Measurements from ENCODE around the gene KCNQ2. TPM values are rescaled to one million over a fixed set of nuclear protein-coding genes. Genes with fewer than 3 reads are reported as not detected.

Gene KCNQ2
- total and polyA plus RNA-seq, 2 experiments from 2014 or later: 68.5 to 92.4 TPM

DNA sequence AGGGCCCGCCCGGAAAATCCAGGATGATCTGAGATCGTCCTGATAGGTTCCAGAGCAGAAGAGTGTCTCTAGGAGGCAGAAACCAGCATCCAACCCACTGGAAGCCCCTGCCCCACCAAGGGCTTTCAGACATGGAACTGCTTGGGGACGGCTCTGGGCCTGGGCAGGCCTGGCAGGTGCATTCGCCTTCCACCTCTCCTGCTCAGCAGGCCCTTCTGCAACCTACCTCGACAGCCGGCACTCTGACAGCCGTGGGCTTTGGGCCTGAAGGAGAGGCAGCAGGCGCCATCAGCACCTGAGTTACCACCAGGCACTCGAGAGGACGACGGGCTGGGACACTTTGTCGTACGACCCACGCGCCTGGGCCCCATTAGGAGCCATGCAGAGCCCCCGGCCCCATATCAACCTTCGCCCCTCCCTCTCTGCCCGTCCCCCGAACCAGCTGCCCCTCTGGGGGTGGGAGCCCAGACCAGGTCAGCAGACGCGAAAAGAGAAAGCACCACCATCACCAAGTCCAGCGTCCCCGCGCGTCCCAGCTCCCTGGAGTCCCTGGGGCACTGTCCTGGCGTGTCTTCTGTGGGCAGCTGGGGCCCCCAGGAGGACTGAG is 44.6 kb downstream of the KCNQ2 start:
- Histone ChIP-seq H3K79me2 (replicated peaks; ENCODE audit: insufficient read depth) (no peaks in the 10 kb centered on the region), H3F3A (replicated peaks; ENCODE audit: low read depth) (peaks cover 8% of the 10 kb centered on the region; the same call in 1 of the 2 replicates), H4K20me1 (replicated peaks; ENCODE audit: insufficient read depth) (no peaks in the 10 kb centered on the region), H3K27me3 (ENCODE audit: insufficient read depth) (no peaks in the 10 kb centered on the region), H3K27ac (ENCODE audit: low read depth) (no peak overlapping the region), H2AFZ (no peak overlapping the region), H3K36me3 (ENCODE audit: insufficient read depth) (no peaks in the 10 kb centered on the region), H3K9me2 (ENCODE audit: insufficient read depth) (no peaks in the 10 kb centered on the region), H3K4me1 (ENCODE audit: insufficient read depth) (no peaks in the 10 kb centered on the region), H3K4me3 (no peak overlapping the region), H3K4me2 (no peak overlapping the region)
- Mint-ChIP-seq H3K36me3 (ENCODE audit: low read depth) (peaks cover 23% of the 10 kb centered on the region), H3K27ac (no peak overlapping the region), H3K27me3 (ENCODE audit: insufficient read depth, low read depth, poor library complexity) (peaks cover 14% of the 10 kb centered on the region), H3K9me3 (peaks cover 3% of the 10 kb centered on the region), H3K4me1 (peaks cover 3% of the 10 kb centered on the region), H3K4me3 (no peak overlapping the region)
- no peak for ATAC-seq
- DNase-seq (ENCODE audit: low spot score): no peak
- TF ChIP-seq STAT1 (IDR thresholded peaks at IDR 0.05; ENCODE audit: unreplicated experiment): no peak
- TF ChIP-seq NANOG (IDR thresholded peaks at IDR 0.05; ENCODE audit: borderline replicate concordance): no peak
- no peak for TF ChIP-seq ZNF114 (CRISPR knock-in tag; IDR thresholded peaks at IDR 0.05)
- TF ChIP-seq EZH2phosphoT487 (IDR thresholded peaks at IDR 0.05; ENCODE audit: unreplicated experiment): no peak
- TF ChIP-seq JUNB (IDR thresholded peaks at IDR 0.05; ENCODE audit: unreplicated experiment): no peak
- TF ChIP-seq CREB1 (CRISPR knock-in tag; IDR thresholded peaks at IDR 0.05; ENCODE audit: low read depth): no peak
- no peak for TF ChIP-seq REST (IDR thresholded peaks at IDR 0.05; ENCODE audit: unreplicated experiment)
- TF ChIP-seq ZNF331 (CRISPR knock-in tag; IDR thresholded peaks at IDR 0.05; ENCODE audit: low read depth): no peak
- TF ChIP-seq ZNF462 (CRISPR knock-in tag; IDR thresholded peaks at IDR 0.05): no peak
- no peak for TF ChIP-seq POLR2AphosphoS5 (IDR thresholded peaks at IDR 0.05; ENCODE audit: low read depth)

Data from GM23338 (cell line).